NOMO-1 treated with DMSO at 0.1 percent for 48 hours (cell line): ENCODE measurements around the gene DNAH11.
"Not testable (repeated sequence)": the region's sequence is repeated elsewhere in the genome, so short reads cannot be mapped to it uniquely, and the experiment has no call there.

ENCODE experiments used
- DNase-seq: peaks from one replicate; lab custom pipeline; 2025; ENCODE audit not compliant: unreplicated experiment; lab: John Stamatoyannopoulos, UW

Gene DNAH11

GRCh38 chr7:21616091-21616490, 73.3 kb downstream of the DNAH11 start:
- no peak for DNase-seq

GRCh38 chr7:21616796-21617436, 74.1 kb downstream of the DNAH11 start:
- no peak for DNase-seq

- DNase-seq: no peak
Observed at GRCh38 chr7:21617513-21617912, 74.7 kb downstream of the DNAH11 start.

DNA sequence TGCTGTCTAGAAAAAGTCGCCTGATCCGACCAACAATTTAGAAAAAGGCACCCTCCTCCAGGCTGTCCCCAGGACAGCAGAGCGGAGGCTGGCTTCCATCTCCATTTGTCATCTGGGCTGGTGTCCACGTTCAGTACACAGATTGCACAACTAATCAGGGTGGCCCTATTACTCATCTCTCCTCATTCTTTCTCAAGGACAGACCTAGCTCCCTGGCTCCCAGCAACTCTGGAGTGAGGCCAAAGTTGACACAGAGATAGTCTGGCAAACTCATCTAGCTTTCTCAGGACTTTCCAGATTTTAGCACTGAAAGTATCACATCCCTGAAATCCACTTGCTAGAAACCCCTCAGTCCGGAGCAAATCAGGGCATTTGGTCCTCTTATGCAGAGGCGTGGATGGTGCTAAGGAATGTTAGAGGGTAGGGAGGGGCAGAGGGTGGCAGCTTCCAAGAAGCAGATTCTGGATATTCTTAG, 75.1 kb downstream of the DNAH11 start:
- no peak for DNase-seq

DNA sequence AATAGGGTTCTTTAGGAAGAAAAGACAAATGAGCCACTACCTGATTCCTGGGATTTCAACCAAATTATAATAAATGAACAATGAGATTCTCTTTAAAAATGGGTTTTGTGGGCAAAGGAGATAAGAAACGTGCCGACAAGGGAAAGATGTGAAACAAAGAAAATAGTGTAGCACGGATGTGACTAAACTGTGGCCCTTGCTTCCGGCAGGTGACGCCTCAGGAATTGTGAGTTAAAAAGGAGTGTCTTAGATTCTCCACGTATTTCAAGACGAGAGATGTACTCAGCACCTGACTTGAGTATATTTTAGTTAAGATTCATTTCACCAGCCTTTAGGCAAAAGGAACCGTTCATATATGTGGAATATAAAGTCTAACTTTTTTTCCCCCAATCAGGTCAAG, 75.9 kb downstream of the DNAH11 start:
- no peak for DNase-seq

DNA sequence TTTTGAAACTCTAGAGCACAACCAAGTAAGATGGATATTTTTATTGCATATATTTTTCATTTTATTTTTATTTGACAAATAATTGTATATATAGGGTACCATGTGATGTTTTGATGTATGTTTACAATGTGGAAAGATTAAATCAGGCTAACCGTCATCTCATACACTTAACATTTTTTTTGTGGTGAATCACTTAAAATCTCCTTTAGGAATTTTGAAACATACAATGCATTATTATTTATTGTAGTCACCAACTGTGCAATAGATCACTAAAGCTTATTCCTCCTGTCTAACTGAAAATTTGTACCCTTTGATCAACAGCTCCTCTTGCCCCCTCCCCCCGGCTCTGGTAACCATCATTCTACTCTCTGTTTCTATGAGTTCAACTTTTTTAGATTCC, 77.2 kb downstream of the DNAH11 start:
- DNase-seq: no peak

DNA sequence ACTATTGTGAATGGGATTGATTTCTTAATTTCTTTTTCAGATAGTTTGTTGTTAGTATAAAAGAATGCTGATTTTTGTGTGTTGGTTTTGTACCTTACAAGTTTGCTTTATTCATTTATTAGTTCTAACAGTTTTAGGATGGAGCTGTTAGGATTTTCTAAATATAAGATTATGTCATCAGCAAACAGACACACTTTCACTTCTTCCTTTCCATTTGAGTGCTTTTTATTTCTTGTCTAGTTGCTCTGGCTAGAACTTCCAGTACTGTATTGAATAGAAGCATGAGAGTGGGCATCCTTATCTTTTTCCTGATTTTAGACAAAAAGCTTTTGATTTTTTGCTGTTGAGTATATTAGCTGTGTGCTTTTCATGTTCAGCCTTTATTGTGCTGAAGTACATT, 81.5 kb downstream of the DNAH11 start:
- DNase-seq: peak; percentile 65

- no peak for DNase-seq
Observed at GRCh38 chr7:21636694-21637093, 93.9 kb downstream of the DNAH11 start.

DNA sequence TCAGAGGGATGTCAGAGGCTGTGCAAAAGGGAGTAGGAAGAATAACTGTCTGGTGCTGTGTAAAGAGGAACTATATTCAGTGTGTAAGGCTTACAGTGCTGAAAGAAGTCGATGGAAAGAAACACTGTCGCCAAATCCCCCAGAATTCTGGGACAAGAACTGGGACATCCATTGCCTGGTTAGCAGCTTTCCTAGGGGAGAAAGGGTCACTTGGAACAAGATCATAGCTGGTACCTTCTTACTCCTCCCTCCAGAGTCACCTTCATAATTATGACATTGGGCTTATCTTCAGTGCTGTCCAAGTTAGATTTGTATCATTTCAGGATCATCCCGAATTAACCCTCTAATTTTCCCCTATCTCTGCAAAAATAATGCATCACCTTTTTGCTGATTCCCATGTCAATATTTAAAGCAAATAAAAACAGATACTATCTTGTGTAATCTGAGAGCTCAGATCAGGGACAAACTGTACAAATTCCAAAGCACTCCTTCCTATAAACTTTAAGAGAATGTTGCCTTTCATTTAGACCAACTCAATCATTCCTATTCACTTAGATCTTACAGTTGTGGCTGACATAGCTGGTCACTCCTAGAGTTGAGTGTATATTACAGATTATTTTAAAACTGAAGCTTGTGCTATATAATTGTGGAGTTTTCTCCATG, 96.5 kb downstream of the DNAH11 start:
- no peak for DNase-seq

DNA sequence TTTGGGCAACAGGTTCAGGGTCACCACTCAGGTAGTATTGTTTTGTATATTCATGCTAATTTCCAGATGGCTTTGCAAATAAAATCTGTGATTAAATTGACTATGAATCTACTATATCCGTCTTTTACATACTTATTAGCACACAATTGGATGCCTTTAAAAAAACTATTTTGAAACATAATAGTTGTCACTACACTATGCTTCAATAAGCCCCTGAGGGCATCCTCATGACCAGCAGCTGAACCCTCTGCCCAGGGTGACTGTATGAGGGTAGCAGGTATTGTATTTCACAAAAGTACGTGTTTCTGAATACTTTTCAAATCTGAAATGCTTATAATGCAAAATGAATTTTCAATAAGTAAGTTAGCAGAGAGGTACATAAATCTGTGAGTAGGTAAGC, 97.3 kb downstream of the DNAH11 start:
- no peak for DNase-seq

DNA sequence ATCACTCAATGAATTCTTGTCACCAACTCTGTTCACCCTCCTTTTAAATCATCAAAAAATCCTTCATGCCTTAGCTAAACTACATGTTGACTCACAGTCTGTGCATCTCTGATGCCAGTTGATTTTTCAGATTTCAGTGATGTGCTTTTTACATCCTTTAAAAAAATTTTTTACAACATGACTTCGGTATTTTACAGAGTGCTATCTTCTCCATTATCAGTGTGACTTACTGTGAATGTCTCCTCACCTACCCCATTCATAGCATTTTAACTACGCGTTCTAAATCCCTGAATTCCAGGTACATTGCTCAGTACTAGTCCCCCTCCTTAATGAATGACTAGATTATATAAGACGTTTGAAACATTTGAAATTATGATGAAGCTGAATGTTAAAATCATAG, 98.7 kb downstream of the DNAH11 start:
- no peak for DNase-seq

DNA sequence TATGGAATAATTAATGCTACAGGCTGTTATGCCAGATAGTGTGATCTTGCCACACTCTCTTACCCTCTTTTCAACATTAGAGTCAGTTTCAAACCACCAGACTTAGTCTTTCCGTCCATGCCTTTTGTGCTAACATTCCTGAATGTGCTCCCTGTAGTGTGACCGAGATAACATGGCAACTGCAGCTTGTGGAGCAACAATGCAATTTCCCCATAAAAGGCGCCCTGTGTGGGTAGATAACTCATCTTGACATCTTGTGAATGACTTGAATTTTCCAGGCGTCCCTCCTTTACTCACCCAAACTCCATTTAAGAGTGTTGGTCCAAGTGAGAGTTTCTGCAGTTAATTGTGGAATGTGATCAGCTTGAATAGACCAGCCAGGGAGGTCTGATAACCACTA, 99.6 kb downstream of the DNAH11 start:
- no peak for DNase-seq

GRCh38 chr7:21651697-21652096, 108.9 kb downstream of the DNAH11 start:
- no peak for DNase-seq

- DNase-seq: no peak
Observed at GRCh38 chr7:21653623-21654022, 110.8 kb downstream of the DNAH11 start.

DNA sequence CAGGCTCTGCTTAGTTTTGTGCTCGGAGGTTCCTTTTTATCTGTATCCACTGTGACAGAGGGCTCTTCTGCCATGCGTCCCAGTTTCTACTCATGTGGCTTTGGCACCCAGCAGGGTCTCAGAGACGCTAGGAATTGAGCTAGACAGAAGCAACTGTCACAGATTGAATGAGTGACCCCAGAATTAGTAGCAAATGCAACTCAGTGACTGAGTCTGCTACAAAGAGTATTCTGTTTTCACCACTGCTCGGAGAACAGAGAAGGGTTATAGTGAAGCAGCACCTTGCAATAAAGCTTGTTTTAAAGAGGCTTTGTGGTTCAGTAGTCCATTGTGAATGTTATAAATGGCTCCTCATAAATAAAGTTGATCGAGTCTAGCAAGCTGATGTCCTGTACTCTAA, 113.2 kb downstream of the DNAH11 start:
- DNase-seq: no peak

DNA sequence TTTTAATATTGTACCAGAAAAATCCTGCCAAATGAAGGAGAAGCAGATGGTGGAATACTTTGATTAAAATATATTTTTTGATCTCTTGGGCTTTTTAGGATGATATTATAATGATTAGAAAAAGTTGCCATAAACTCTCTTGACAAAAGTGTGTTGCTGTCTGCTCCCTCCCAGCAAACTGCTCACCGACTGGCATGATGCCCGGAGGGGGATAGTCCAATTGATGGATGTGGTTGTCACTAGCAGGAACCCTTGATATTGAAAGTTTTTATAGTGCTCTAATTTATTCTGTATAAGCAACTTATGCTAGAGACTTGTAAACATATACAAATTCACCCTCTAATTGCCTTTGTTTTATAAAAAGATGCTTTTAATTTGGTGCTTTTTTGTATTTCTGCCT, 114.0 kb downstream of the DNAH11 start:
- no peak for DNase-seq

DNA sequence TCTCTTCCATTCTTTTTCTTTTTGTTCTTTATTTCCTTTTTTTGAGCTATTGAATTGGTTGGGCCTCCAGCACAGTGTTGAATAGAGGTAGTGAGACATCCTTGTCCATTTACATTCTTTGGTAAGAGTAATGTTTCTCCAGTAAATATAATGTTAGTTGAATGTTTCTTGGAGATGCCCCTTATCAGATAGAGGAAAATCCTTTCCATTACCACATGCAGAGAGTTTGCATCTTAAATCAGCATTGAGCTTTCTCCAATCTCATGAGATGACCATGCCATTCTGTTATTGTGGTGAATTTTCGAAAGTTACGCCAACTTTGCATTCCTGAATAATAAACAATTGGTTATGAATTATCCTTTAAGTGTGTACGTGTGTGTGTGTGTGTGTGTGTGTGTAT, 127.7 kb downstream of the DNAH11 start:
- DNase-seq: no peak

DNA sequence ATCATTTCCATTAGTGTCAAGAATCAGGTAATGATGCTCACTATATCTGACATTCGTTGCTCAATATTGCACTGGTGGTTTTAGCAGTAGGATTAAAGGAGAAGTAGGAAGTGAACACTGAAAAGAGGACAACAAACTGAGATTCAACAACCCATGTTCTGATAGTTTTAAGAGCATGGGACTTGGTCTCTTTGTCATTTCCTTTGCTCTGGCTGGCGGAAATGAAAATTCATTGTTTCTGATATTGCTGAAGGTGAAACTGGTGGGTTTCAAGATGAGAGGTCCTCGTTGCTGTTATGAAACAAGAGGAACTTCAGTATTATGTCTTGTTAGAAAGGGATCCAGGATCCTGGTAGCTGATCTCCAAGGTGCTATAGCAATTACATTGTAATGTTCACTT, 129.0 kb downstream of the DNAH11 start:
- peak; percentile 88 for DNase-seq

DNA sequence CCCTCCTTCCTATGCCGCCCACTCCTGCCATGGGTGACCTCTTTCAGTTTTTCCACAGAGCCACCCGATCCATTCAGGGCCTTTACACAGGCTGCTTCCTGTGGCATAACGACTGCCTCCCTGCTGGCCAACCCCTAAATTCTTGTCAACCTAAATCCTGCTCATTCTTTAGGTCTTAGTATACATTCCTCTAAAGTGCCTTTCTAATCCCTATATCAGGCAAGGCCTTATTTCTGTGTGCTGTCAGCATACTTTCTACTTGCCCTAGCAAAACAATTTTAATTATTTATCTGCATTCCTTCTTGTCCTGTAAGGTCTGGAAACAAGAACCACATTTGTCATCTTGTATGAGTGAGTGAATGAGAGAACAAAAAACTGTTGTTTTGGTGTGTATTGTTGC, 132.4 kb downstream of the DNAH11 start:
- DNase-seq: no peak

DNA sequence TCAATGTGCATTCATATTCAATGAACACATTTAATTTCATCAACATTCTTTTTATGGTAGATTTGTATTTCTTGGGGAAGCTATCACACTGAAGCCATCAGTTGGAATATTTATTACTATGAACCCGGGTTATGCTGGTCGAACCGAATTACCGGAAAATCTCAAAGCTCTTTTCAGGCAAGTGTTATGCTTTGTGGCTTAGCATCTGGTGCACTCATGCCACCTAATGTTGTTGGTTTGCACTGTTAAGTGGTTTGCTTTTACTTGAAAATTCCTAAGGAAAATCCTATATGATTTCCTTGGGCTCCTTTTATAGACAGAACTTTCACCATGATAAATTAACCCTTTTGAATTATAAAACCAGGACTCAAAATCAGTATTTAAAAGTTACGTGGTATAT, 147.9 kb downstream of the DNAH11 start:
- DNase-seq: no peak

GRCh38 chr7:21691146-21691545, 148.3 kb downstream of the DNAH11 start:
- DNase-seq: not testable (repeated sequence)

- DNase-seq: not testable (repeated sequence)
Observed at GRCh38 chr7:21700587-21700986, 157.7 kb downstream of the DNAH11 start.

GRCh38 chr7:21702303-21702702, 159.5 kb downstream of the DNAH11 start:
- no peak for DNase-seq
